Camera-type eye (tissue), 1 donor: ENCODE results near the gene KANSL2. TPM values are rescaled to one million over a fixed set of nuclear protein-coding genes. Genes with fewer than 3 reads are reported as not detected.

Experiments
- total RNA-seq: library from RNA; depleted of rRNA; stranded (reverse); fragments of >200 nt; gene quantifications from one replicate; pipeline ENCODE4 v1.2.3, GENCODE V29; 2014

Gene KANSL2, protein sequence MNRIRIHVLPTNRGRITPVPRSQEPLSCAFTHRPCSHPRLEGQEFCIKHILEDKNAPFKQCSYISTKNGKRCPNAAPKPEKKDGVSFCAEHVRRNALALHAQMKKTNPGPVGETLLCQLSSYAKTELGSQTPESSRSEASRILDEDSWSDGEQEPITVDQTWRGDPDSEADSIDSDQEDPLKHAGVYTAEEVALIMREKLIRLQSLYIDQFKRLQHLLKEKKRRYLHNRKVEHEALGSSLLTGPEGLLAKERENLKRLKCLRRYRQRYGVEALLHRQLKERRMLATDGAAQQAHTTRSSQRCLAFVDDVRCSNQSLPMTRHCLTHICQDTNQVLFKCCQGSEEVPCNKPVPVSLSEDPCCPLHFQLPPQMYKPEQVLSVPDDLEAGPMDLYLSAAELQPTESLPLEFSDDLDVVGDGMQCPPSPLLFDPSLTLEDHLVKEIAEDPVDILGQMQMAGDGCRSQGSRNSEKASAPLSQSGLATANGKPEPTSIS
- 95.5 TPM for total RNA-seq

DNA sequence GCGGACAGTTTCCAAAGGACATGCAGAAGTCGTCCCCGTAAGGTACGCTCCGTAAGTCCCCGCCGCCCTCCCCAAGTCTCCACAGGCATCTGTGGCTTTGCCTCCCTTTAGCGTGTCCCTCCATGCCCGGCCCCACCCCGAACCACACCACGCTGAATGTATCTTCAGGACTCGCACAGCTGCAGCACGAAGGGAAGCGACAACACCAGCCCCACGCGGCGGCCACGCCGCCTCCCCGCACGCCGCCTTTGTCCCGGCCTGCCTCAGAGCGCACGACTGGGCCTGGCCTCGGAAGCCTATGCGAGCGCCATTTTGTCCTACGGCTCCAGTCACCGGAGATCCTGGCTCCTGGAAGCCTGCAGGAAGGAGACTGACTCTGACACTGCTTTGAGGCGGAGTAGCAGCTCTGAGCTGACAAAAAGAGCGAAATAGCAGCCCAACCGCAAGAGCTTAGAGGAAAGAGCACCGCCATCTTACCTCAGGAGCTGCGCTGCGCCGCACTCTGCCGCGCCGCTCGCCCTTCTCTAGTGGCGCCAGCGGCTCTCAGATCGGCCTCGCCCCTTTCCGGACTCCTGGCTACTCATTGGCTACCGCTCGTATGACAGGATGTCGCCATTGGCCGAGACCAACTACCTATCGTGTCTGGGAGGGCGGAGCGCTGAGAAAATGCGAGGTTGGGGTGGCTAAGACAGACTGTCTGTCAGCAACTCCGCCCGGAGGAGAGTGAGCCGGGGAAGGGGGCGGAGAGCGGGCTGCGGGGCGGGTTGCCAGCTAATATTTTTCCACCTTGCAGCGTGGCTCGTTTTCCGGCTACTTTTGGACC is at the start of gene KANSL2:
TSS of gene KANSL2 (minus strand) at position 529 of the 823 bp plus-strand sequence. CDS start 606 bp downstream, outside the sequence.

DNA sequence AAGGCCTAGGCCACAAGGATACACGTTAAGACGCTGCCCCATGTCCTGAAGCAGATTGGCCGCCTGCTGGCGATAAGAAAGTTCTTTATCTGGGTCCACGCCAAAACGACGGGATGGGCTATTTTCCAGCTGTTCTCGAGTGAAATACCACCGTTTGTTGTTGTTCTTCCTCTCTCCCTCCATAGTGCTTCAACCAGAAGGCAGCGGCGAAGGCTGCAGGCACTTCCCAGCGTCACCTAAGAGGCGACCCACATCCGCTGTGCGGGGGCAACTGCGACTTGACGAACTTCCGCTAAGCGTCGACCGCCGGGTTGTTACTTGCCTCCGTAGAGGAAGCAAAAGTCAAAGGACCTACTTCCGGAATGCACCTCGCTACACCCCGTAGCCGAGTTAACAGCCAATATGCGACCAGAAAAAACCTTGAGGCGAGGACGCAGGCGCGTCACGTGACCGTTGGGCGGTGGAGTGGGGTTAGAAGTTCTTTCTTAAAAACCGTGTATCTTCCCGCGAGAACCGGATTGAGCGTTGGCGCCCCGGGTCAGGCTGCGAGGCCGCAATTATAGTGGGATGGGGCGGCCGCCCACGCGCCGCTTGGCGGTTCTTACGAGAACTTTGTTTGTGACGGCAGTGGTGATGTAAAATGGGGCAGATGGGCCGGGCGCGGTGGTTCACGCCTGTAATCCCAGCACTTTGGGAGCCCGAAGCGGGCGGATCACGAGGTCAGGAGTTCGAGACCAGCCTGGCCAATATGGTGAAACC is 34.6 kb upstream of the KANSL2 start, which contains the start of gene CCNT1:
TSS of gene CCNT1 (minus strand) at position 215 of the 759 bp plus-strand sequence. CDS start at position 183, 32 bp downstream.

Other genes with a start within 250 kb of the KANSL2 start
- gene ANP32D, start 209.7 kb downstream of the KANSL2 start, total RNA-seq, result not detected
- not detected for gene C12orf54, start 199.7 kb downstream of the KANSL2 start, total RNA-seq
- not detected for gene OR8S1, start 156.6 kb downstream of the KANSL2 start, total RNA-seq
- gene LALBA, start 112.2 kb downstream of the KANSL2 start, total RNA-seq, result not detected
- gene CCNT1, start 34.5 kb upstream of the KANSL2 start, total RNA-seq, result 43.7 TPM
- gene ADCY6, start 106.9 kb upstream of the KANSL2 start, total RNA-seq, result 50.1 TPM
- 20.6 TPM for gene CACNB3, start 136.3 kb upstream of the KANSL2 start, total RNA-seq
- 82.1 TPM for gene DDX23, start 169.9 kb upstream of the KANSL2 start, total RNA-seq
- 2.3 TPM for gene RND1, start 183.6 kb upstream of the KANSL2 start, total RNA-seq
- gene FKBP11, start 243.3 kb upstream of the KANSL2 start, total RNA-seq, result 9.0 TPM